GDM1 (cell line): ENCODE results near the gene EIF3M.
A peak's percentile ranks its signal among the peaks of the same experiment; 100 is the strongest.

Experiments
- DNase-seq: peaks from one replicate; lab custom pipeline; 2025; lab: John Stamatoyannopoulos, UW

EIF3M gene

GRCh38 chr11:32583459-32584271 lies at the start of gene EIF3M:
EIF3M (plus strand) TSS chr11:32583831; CDS start chr11:32583888, 57 bp downstream.
- DNase-seq = peak; percentile 96

- no peak for DNase-seq
Measured at GRCh38 chr11:32538804-32539203, 44.8 kb upstream of the EIF3M start.

GRCh38 chr11:32549611-32550187 lies 33.9 kb upstream of the EIF3M start:
- no peak for DNase-seq

DNA sequence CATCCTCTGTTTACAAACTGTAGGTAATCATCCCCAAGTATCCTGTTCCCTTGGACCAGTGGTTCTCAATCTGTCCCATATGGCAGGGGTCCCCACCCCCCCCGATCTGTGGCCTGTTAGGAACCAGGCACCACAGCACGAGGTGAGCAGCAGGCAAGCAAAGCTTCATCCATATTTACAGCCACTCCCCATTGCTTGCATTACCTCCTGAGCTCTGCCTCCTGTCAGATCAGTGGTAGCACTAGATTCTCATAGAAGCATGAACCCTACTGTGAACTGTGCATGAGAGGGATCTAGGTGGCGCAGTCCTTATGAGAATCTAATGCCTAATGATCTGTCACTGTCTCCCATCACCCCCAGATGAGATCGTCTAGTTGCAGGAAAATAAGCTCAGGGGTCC lies 33.4 kb upstream of the EIF3M start:
- DNase-seq = no peak

DNA sequence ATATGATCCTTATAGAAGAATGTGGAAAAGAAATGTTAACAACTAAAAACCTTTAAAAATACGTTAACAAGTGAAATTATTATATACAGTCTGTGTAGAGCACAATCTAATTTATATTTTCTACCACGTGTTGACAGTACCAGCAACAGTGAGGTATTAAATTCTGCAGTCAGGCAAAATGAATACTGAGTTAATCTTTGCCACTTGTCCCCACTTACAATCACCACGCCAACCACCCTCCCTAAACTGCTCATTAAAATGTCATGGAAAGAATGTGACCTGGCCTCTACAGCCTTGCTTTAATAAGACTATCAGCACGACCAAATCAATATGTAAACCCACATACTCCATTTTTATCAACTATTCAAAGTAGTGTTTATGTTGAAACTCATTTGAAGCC lies 28.5 kb upstream of the EIF3M start:
- no peak for DNase-seq

- DNase-seq = no peak
Measured at GRCh38 chr11:32555895-32556294, 27.7 kb upstream of the EIF3M start.

DNA sequence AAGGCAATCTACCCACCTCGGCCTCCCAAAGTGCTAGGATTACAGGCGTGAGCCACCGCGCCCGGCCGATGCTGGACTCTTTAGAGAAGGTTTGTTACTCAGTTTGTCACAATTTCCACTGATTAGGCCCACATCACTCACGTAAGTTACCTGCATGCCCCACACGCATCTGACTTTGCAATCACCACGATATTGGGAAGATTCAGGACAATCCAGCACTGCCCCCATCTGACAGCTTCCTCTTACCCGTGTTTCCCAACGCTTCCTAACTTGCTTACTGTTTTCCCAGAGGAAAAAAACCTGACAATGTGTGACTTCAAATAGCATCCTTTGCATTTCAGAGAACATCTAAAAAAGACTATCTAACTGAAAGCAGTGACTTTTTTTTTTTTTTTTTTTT lies 21.8 kb upstream of the EIF3M start:
- no peak for DNase-seq

DNA sequence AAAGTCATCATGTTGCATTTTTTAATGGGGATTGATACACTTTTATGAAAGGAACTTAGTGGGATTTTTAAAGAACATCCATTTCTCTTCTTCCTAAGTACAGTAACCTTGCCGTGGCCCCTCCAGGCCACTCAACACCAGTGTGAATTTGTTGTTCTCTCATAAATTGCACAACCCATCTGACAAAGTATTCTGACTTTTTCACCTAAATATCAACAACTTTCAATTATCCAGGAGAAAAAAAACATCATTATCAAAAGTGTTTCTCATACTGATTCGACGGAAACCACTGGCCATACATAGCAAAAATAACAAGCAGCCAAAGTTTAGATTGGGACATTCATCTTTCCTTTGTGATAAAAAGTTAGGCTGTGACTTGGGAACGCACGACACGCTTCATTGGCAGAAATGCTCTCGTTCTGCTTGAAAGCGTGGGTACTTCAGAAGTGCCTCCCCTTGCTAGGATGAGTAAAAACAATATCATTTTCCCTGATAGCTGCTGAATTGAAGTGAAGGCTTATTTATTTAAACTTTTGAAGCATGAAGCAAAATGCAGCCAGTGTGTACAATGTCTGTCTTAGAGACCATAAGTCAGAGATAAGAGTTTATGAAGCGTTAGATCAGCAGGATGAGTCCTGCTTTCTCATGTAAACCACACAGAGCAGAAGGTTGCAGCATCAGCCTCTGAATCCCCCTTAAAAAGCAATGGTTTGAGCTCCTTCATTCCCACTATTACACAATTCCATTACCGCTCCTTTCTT lies 20.6 kb upstream of the EIF3M start:
- no peak for DNase-seq

DNA sequence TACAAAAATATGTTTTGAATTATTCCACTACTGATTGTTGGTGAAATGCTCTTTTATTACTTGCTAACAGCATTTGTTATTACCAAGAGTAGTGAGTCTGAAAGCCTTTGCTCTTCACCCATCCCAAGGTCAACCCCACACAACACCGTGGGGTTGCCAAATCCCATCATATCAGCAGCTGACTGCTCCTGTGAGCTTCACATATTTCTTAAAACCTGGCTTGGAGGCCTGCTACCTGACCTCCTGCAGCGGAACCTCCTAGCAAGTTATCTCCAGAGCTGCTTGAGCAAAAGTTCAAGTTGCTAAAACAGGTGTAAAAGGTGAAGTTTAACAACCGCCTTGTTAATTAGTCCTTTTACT lies 20.1 kb upstream of the EIF3M start:
- no peak for DNase-seq

GRCh38 chr11:32566517-32566916 lies 17.1 kb upstream of the EIF3M start:
- DNase-seq = no peak

DNA sequence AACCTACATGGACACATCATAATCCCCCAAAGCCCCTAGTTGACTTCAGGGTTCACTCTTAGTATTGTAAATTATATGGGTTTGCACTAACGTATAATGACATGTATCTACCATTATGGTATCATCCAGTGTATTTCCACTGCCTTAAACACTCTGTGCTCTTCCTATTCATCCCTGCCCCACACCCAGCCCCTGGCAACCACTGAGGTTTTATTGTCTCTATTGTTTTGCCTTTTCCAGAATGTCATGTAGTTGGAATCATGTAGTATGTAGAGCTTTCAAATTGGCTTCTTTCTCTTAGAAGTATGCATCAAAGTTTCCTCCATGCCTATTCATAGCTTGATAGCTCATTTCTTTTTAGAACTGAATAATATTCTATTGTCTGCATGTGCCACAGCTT lies 16.5 kb upstream of the EIF3M start:
- DNase-seq = no peak

- DNase-seq = no peak
Measured at GRCh38 chr11:32569313-32569881, 14.2 kb upstream of the EIF3M start.

GRCh38 chr11:32571039-32571438 lies 12.6 kb upstream of the EIF3M start:
- DNase-seq = no peak

- peak; percentile 17 for DNase-seq
Measured at GRCh38 chr11:32573228-32573627, 10.4 kb upstream of the EIF3M start.

- DNase-seq = no peak
Measured at GRCh38 chr11:32574421-32574820, 9.2 kb upstream of the EIF3M start.

DNA sequence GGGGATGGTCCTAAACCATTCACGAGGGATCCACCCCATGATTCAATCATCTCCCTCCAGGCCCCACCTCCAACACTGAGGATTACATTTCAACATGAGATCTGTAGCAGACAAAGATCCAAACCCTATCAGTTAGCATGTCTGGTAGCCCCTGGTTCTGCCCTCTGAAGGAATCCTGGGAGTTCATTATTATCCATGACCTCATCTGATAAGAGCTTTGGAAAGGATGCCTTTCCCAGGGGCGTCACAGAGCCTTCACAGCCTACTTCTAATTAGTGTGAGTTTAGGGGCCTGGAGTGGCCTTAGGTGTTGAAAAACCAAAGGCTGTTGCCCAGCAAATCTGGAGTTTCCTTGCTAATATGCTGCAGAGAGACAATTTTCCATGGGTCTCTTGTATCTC lies 8.6 kb upstream of the EIF3M start:
- DNase-seq = no peak

DNA sequence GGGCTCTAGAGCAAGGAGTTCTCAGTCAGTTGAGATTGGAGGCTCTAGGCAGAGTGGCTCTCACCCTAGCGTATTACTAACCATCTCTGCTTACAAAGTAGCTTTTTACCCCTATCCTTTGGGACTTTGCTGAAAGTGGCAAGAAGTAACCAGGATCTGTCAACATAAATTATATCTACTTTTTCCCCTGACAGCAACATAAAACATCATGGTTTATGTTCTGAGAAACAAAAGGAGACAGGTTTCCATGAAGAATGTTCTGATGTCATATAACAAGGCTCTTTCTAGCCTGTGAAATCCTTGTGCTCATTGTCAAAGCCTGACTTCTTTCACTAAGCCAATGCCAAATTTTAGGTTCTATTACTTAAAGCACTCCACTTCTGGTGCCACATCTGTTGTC lies 7.2 kb upstream of the EIF3M start:
- no peak for DNase-seq

DNA sequence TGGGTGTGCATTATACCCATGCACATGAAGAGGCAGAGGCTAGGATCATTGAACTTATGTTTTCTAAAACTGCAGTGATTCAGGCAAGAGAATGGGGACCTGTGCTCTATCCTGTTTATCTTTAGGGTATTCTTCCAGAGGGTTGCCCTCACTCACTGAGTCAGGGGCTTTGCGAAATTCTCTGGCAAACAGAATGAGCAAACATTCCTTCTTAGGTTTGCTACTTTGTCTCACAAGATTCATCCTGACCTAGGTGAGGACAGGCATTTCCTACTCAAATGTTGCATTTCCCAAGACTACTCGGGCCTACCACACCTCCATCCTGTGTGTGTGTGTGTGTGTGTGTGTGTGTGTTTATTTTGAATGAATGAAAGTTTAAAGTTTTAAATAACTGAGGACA lies 2.7 kb upstream of the EIF3M start:
- DNase-seq = no peak

DNA sequence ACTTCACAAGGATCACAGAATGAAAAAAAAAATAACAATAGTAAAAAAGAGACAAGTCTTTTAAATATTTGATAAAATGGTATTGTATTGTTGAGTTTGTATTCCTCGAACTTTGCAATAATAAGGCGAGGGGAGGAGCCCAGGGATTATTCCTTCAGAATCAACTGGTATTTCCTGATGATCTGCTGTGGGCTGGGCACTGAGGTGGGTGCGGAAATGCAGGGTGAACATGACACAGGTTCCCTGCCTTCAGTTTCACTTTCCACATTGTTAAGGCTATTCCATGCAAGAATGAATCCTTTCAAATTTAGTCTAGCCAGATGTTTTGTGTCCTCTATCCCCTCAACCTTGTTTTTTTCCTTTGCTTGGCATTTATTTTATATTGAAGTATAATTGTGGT lies 2.1 kb upstream of the EIF3M start:
- DNase-seq = no peak

- no peak for DNase-seq
Measured at GRCh38 chr11:32584921-32585320, 1.3 kb downstream of the EIF3M start.

GRCh38 chr11:32586576-32587190 lies 3.1 kb downstream of the EIF3M start:
- DNase-seq = no peak

GRCh38 chr11:32594272-32594671 lies 10.6 kb downstream of the EIF3M start:
- DNase-seq = peak; percentile 35
